IMR-90 (cell line): ENCODE data around the gene DNASE1L1. TPM values are rescaled to one million over a fixed set of nuclear protein-coding genes. Genes with fewer than 3 reads are reported as not detected.
A peak's percentile ranks its signal among the peaks of the same experiment; 100 is the strongest.

Source experiments
- ATAC-seq: fragments of 200-7000 bp; cut with Tn5 transposase; 2 replicates; pipeline ENCODE4 v1.9.1; 2020; ENCODE audit warnings: low read depth, mild to moderate bottlenecking, moderate library complexity
- BruUV-seq: library from RNA; stranded (reverse); fragments of 400-500 nt; replicated peaks from 2 replicates; lab custom pipeline; 2021; lab: Mats Ljungman, UMichigan
- CTCF ChIA-PET: fragments of 300-600 bp; formaldehyde crosslinking; extraction: SDS; loops from one replicate; lab custom pipeline; 2021; ENCODE audit warnings: antibody characterized with exemption; lab: Yijun Ruan, JAX
- POLR2A ChIA-PET: fragments of 300-600 bp; sonication (Branson Sonifier 250); formaldehyde crosslinking; loops from one replicate; lab custom pipeline; 2022; ENCODE audit warnings: antibody characterized with exemption; ENCODE audit not compliant: unreplicated experiment; lab: Charles Lee
- DNase-seq: peaks from one replicate; pipeline ENCODE4 v3.0.0; 2013
- H2AFZ ChIP-seq: replicated peaks from 2 replicates; pipeline ENCODE3; 2013; ENCODE audit warnings: low read length, mild to moderate bottlenecking; ENCODE audit not compliant: poor library complexity
- H2AK5ac ChIP-seq: 2 replicates; pipeline ENCODE4 v1.6.1; 2013; ENCODE audit warnings: low read depth, low read length, inconsistent platforms
- H2AK9ac ChIP-seq: replicated peaks from 2 replicates; pipeline ENCODE3; 2013; ENCODE audit warnings: mild to moderate bottlenecking, low read depth, low read length, moderate library complexity; ENCODE audit not compliant: poor library complexity
- H2BK120ac ChIP-seq: 2 replicates; pipeline ENCODE4 v1.6.1; 2013; ENCODE audit warnings: low read depth, low read length, inconsistent platforms
- H2BK15ac ChIP-seq: 3 replicates; pipeline ENCODE4 v1.6.1; 2013; ENCODE audit warnings: low read depth, low read length, inconsistent platforms
- H2BK20ac ChIP-seq: 2 replicates; pipeline ENCODE4 v1.6.1; 2013; ENCODE audit warnings: low read depth, mild to moderate bottlenecking, inconsistent platforms, low read length, moderate library complexity
- H2BK5ac ChIP-seq: 2 replicates; pipeline ENCODE4 v1.6.1; 2013; ENCODE audit warnings: mild to moderate bottlenecking, low read depth, low read length, inconsistent platforms; ENCODE audit not compliant: poor library complexity, severe bottlenecking
- H3K14ac ChIP-seq: replicated peaks from 2 replicates; pipeline ENCODE4 v1.6.1; 2013; ENCODE audit warnings: low read depth, low read length, inconsistent platforms
- H3K18ac ChIP-seq: 2 replicates; pipeline ENCODE4 v1.6.1; 2013; ENCODE audit warnings: low read depth, low read length, control low read depth
- H3K23ac ChIP-seq: 2 replicates; pipeline ENCODE4 v1.6.1; 2013; ENCODE audit warnings: low read depth, low read length, inconsistent platforms
- H3K27ac ChIP-seq: 2 replicates; pipeline ENCODE4 v1.5.1; 2013; ENCODE audit warnings: mild to moderate bottlenecking, control low read depth, low read length; ENCODE audit not compliant: insufficient read depth
- H3K27me3 ChIP-seq: 2 replicates; pipeline ENCODE4 v1.6.1; 2013; ENCODE audit warnings: low read length; ENCODE audit not compliant: control insufficient read depth, insufficient read depth
- H3K36me3 ChIP-seq: 2 replicates; pipeline ENCODE4 v1.6.1; 2013; ENCODE audit warnings: low read length, mixed read lengths; ENCODE audit not compliant: control insufficient read depth, insufficient read depth
- H3K4ac ChIP-seq: 2 replicates; pipeline ENCODE4 v1.6.1; 2013; ENCODE audit warnings: low read depth, low read length, inconsistent platforms
- H3K4me1 ChIP-seq: 2 replicates; pipeline ENCODE4 v1.6.1; 2013; ENCODE audit warnings: low read length, mixed read lengths; ENCODE audit not compliant: control insufficient read depth, insufficient read depth
- H3K4me2 ChIP-seq: 2 replicates; pipeline ENCODE4 v1.6.1; 2013; ENCODE audit warnings: low read depth, mild to moderate bottlenecking, control low read depth, low read length, moderate library complexity
- H3K4me3 ChIP-seq: 2 replicates; pipeline ENCODE4 v1.5.1; 2013; ENCODE audit warnings: low read depth, mild to moderate bottlenecking, control low read depth, low read length, moderate library complexity; ENCODE audit not compliant: insufficient read depth
- H3K56ac ChIP-seq: 2 replicates; pipeline ENCODE4 v1.6.1; 2013; ENCODE audit warnings: low read length, inconsistent platforms; ENCODE audit not compliant: insufficient read depth; ENCODE audit errors: extremely low read depth
- H3K79me1 ChIP-seq, 2 experiments: 2 replicates each; pipeline ENCODE4 v1.6.1; 2013; ENCODE audit warnings: low read length in 2 of 2, inconsistent platforms in 1 of 2, low read depth in 1 of 2
- H3K9ac ChIP-seq: 2 replicates; pipeline ENCODE4 v1.6.1; 2013; ENCODE audit warnings: low read depth, low read length, control low read depth
- H3K9me1 ChIP-seq: 2 replicates; pipeline ENCODE4 v1.6.1; 2013; ENCODE audit warnings: low read length, inconsistent platforms; ENCODE audit not compliant: insufficient read depth
- H3K9me3 ChIP-seq: 2 replicates; pipeline ENCODE4 v1.6.1; 2013; ENCODE audit warnings: low read length; ENCODE audit not compliant: control insufficient read depth, insufficient read depth
- H4K20me1 ChIP-seq: 2 replicates; pipeline ENCODE4 v1.6.1; 2013; ENCODE audit warnings: low read length, inconsistent platforms; ENCODE audit not compliant: insufficient read depth
- H4K5ac ChIP-seq: 2 replicates; pipeline ENCODE4 v1.6.1; 2013; ENCODE audit warnings: mild to moderate bottlenecking, low read depth, low read length, control low read depth
- H4K8ac ChIP-seq, 2 experiments: 2 replicates each; pipeline ENCODE4 v1.6.1; 2013; ENCODE audit warnings: low read depth in 2 of 2, low read length in 2 of 2, control low read depth in 1 of 2, inconsistent platforms in 1 of 2
- H4K91ac ChIP-seq: 2 replicates; pipeline ENCODE4 v1.6.1; 2013; ENCODE audit warnings: low read depth, low read length, inconsistent platforms; ENCODE audit not compliant: insufficient read depth
- CHD1 ChIP-seq: IDR thresholded peaks from 2 replicates; pipeline ENCODE4 v1.6.1; 2012; ENCODE audit warnings: low read depth, low read length, improper control_type of control experiment
- MAZ ChIP-seq: IDR thresholded peaks from 2 replicates; pipeline ENCODE4 v1.6.1; 2012; ENCODE audit warnings: low read depth, mild to moderate bottlenecking, low read length, improper control_type of control experiment, moderate library complexity, borderline replicate concordance
- POLR2A ChIP-seq: IDR thresholded peaks from 2 replicates; pipeline ENCODE4 v1.6.1; 2012; ENCODE audit warnings: mild to moderate bottlenecking, low read depth, low read length
- RAD21 ChIP-seq: IDR thresholded peaks from 2 replicates; pipeline ENCODE4 v1.6.1; 2012; ENCODE audit warnings: low read length, improper control_type of control experiment
- RFX5 ChIP-seq: IDR thresholded peaks from 2 replicates; pipeline ENCODE4 v1.8.0; 2012; ENCODE audit warnings: low read depth, mild to moderate bottlenecking, low read length, moderate library complexity
- SMC3 ChIP-seq: fragments of 150-350 bp; IDR thresholded peaks from 2 replicates; pipeline ENCODE4 v1.6.1; 2016; ENCODE audit warnings: low read depth, mild to moderate bottlenecking, antibody characterized with exemption, low read length, moderate library complexity
- WGBS, 2 experiments: methylation state at CpG; one replicate each; pipeline versions ENCODE4 v1.1.5 to v1.1.7; 2013; ENCODE audit warnings: missing lambda C conversion rate in 2 of 2; ENCODE audit not compliant: insufficient read length in 1 of 2; ENCODE audit errors: extremely low coverage in 2 of 2; 5-methylcytosine and 5-hydroxymethylcytosine counted together
- dilution Hi-C: fragments of 300-500 bp; cut with HindIII; formaldehyde crosslinking; loops from one replicate; pipeline ENCODE4 v1.14.3; 2018; ENCODE audit warnings: low sequenced_read_pairs; ENCODE audit not compliant: unreplicated experiment
- in situ Hi-C: fragments of 300-500 bp; cut with MboI; formaldehyde crosslinking; loops from 3 replicates; pipeline ENCODE4 v1.14.3; 2019; ENCODE audit warnings: low sequenced_read_pairs, inconsistent platforms, mixed read lengths
- intact Hi-C: fragments of 100-400 bp; cut with micrococcal nuclease; formaldehyde crosslinking; loops from 2 replicates; pipeline ENCODE4 v1.10.0; 2022
- polyA plus RNA-seq, 3 experiments: library from polyadenylated mRNA; depleted of rRNA; stranded (reverse); fragments of >200 nt; gene quantifications; 2 replicates each; pipeline ENCODE4 v1.2.3, GENCODE V29; 2012; ENCODE audit warnings: low replicate concordance in 1 of 3
- total RNA-seq: library from RNA; depleted of rRNA; stranded (reverse); fragments of >200 nt; gene quantifications from 2 replicates; pipeline ENCODE4 v1.2.3, GENCODE V29; 2012

Gene DNASE1L1
- total and polyA plus RNA-seq, 2 of the 4 experiments (the other 2 are of a cell fraction), result 51.4 to 55.5 TPM

DNA sequence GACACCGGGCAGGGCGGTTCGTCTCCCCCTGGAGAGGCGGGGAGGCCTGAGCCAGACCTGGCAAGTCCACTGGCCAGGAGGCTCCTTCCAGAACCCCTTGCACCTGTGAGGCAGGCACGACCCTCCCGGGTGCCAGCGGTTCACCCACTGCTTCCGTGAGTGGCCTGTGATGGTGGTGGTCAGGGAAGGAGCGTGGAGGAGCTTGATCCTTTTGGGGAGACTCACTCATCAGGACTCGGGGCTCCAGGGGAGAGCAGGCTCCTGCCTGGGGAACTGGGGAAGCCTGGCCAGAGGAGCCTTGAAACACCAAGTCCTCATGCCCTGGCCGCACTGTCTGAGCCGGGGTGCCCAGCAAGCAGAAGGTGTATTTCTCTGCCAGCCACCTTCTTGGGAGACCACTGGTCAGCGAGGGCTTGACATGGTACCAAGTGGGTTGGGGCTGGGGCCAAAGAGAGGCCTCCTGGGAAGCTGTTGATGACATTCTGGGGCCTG lies 35.7 kb upstream of the DNASE1L1 start:
- H3K9me1 ChIP-seq, result no peaks in the 10 kb centered on the region
- CTCF ChIA-PET, result no interaction called here
- no peaks in the 10 kb centered on the region; the same call in none of the 2 replicates for H4K20me1 ChIP-seq
- no peak overlapping the region; the same call in 1 of the 2 replicates for H3K18ac ChIP-seq
- H2BK15ac ChIP-seq, result no peak overlapping the region
- no peak for TF ChIP-seq RFX5
- TF ChIP-seq SMC3, result no peak
- no peak for TF ChIP-seq RAD21
- no peak for TF ChIP-seq CHD1
- TF ChIP-seq POLR2A, result no peak
- TF ChIP-seq MAZ, result no peak
- no peak overlapping the region for H3K56ac ChIP-seq
- peak overlapping the region; percentile 95 for H2AK9ac ChIP-seq
- dilution Hi-C loops, result no loop called here
- no peaks in the 10 kb centered on the region; the same call in 1 of the 2 replicates for H3K9me3 ChIP-seq
- BruUV-seq, result no TSS peak
- H3K36me3 ChIP-seq, result peaks cover 54% of the 10 kb centered on the region
- no peak for DNase-seq
- intact Hi-C loops, result loop anchor here (1.0 kb wide), 1 partner anchor 36 kb away; the partner anchor contains the start of gene DNASE1L1
- in situ Hi-C loops, result no loop called here
- H4K8ac ChIP-seq, result 0 out of 4 replicates have a peak overlapping the region, but pooled peaks of 1 of the 2 experiments have one; percentile 40
- peaks cover 0 to 27% of the 10 kb centered on the region in 2 experiments; a peak in 2 of 4 replicates for H3K79me1 ChIP-seq
- H3K4me2 ChIP-seq, result peak overlapping the region; percentile 95
- peak overlapping the region; percentile 73 for H2AK5ac ChIP-seq
- peak; percentile 19; the same call in 1 of the 2 replicates for ATAC-seq
- H3K4me1 ChIP-seq, result peaks cover 8% of the 10 kb centered on the region; the same call in 1 of the 2 replicates
- H4K91ac ChIP-seq, result peak overlapping the region; percentile 51; the same call in 1 of the 2 replicates
- peak overlapping the region; percentile 90 for H3K27ac ChIP-seq
- WGBS, 2 experiments, result no CpG with 5 or more reads among the region's 13 CpGs
- H3K4ac ChIP-seq, result peak overlapping the region; percentile 80
- H3K14ac ChIP-seq, result peak overlapping the region; percentile 79; the same call in 1 of the 2 replicates
- POLR2A ChIA-PET, result no interaction called here
- H4K5ac ChIP-seq, result peak overlapping the region; percentile 68
- H2BK120ac ChIP-seq, result no peak overlapping the region
- H3K27me3 ChIP-seq, result no peaks in the 10 kb centered on the region
- H3K4me3 ChIP-seq, result peak overlapping the region; percentile 94
- peak overlapping the region; percentile 91 for H2AFZ ChIP-seq
- H3K23ac ChIP-seq, result 0 out of 2 replicates have a peak overlapping the region, but pooled peaks have one; percentile 82
- H2BK5ac ChIP-seq, result peak overlapping the region; percentile 63
- H2BK20ac ChIP-seq, result no peak overlapping the region
- H3K9ac ChIP-seq, result peak overlapping the region; percentile 91
